GM12875 (cell line): ENCODE measurements around the gene ASCC1.

Experiments used
- H3K4me3 ChIP-seq: one replicate; pipeline ENCODE4 v1.5.1; 2011; ENCODE audit warnings: low read depth, low read length, control low read depth
- TF ChIP-seq, protein P1 (sequence below): IDR thresholded peaks from 2 replicates; pipeline ENCODE4 v1.5.1; 2011; ENCODE audit warnings: low read depth, mild to moderate bottlenecking, control low read depth, inconsistent platforms, low read length, moderate library complexity, borderline replicate concordance; ENCODE audit not compliant: insufficient read depth

Gene ASCC1

DNA sequence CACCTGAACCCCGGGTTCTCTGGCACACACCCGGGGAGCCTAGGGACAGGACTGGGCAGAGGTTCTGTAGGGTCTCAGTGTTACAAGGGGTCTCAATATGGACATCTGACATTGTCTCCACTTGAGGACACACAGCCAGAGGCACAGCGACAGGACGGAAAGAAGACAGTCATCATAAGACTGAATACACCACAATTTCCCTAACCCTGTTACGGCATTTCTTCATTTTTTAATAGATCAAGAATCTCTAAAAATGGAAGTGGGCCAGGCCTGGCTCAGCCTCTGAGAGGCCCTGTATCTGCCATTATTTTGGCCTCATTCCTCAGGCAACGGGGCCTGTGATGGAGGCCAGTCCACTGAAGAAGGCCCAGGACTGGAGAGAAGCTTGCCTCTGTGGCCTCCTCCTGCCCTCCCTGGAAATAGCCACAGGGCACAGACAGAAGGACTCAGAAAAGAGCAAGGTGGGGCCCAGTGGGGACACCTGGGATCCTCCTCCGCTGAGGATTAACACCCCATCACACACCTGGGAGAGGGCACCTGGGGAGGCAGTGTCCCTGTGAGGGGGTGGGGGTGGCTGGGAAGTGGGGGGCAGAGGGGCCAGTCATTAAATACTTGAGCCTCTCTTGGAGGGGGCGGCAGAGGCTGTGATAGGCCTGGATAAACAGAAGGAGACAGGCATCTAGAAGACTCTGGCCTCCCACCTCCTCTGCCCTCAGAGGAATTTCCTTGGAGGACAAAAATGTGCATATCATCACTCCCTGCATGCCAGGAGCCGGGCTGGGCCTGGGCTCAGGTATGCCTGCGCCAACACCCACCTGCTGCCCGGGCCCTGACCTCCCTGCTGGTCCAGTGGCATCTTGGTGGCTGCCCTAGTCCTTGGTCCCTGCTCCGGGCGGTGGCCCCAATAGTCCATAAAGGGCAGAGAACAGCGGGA, 135.8 kb downstream of the ASCC1 start:
- H3K4me3 ChIP-seq = no peak overlapping the region
- TF ChIP-seq, protein P1, sequence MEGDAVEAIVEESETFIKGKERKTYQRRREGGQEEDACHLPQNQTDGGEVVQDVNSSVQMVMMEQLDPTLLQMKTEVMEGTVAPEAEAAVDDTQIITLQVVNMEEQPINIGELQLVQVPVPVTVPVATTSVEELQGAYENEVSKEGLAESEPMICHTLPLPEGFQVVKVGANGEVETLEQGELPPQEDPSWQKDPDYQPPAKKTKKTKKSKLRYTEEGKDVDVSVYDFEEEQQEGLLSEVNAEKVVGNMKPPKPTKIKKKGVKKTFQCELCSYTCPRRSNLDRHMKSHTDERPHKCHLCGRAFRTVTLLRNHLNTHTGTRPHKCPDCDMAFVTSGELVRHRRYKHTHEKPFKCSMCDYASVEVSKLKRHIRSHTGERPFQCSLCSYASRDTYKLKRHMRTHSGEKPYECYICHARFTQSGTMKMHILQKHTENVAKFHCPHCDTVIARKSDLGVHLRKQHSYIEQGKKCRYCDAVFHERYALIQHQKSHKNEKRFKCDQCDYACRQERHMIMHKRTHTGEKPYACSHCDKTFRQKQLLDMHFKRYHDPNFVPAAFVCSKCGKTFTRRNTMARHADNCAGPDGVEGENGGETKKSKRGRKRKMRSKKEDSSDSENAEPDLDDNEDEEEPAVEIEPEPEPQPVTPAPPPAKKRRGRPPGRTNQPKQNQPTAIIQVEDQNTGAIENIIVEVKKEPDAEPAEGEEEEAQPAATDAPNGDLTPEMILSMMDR = no peak

DNA sequence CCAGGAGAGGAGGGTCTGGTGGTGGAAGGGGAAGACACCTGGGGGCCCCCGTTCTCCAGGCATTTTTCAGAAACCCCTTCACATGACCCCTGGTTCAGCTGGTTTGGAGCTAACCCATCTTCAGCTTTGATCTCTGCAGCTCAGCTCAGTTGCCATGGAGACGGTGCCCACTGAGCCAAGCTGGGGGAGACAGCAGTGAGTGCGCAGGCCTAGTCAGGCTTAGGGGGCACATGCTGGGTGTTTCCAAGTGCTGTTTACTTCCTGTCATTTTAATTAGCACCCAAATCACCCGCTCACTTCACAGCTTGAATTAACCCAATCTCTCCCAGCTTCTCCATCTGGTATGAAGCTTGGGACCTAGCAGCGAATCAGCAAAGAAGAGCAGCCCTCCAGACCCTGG, 136.7 kb downstream of the ASCC1 start:
- TF ChIP-seq, protein P1 = no peak

DNA sequence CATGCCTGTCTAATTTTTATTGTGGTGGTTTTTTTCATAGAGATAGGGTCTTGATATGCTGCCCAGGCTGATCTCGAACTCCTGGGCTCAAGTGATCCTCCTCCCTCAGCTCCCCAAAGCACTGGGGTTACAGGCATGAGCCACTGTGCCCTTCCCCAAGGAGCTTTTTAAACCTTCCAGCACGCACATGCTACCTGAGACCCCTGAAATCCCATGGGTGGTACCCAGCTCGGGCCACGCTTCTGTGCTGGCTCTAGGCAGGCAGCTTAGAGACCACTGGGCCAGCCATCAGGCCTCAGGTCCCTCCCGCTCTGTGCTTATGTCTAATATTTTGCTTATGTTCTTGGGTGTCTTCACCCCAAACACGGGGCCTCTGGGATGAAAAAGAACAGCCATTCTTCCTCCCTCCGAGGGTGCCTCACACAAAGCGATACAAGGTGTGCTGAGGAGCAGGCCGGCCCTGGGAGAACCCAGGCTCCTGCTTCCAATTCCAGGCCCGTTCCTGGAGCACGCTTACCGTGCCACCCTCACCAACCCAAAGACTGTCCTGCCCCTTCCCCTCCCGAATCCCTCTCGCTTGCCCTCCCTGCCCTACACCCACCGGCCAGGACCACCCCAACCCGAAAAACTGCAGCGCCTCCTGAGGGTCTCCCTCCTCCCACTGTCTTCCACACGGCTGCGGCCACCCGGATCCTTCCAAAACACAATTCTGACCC, 138.6 kb downstream of the ASCC1 start:
- TF ChIP-seq, protein P1 = no peak

More for the DNA sequence above, 136.7 kb downstream of the ASCC1 start:
- no peak overlapping the region for H3K4me3 ChIP-seq

DNA sequence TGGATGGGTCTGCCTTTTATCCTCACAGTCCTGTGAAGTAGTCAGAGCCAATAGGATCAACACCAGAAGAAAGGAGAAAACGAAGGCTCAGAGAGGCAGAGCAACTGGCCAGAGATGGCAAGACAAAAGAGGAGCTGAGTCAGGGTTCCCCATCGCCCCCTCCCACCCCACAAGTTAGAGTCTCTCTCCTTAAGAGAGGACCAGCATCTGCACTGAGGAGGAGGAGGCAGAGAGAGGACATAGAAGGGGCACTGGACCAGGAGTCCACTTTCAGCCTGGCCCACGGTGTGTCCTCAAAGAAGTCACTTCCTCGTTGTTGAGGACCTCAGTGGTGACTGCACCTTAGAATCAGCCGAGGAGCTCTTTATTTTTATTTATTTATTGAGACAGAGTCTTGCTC, 139.3 kb downstream of the ASCC1 start:
- TF ChIP-seq, protein P1 = no peak
- H3K4me3 ChIP-seq = no peak overlapping the region

More for the DNA sequence above, 138.6 kb downstream of the ASCC1 start:
- no peak overlapping the region for H3K4me3 ChIP-seq

DNA sequence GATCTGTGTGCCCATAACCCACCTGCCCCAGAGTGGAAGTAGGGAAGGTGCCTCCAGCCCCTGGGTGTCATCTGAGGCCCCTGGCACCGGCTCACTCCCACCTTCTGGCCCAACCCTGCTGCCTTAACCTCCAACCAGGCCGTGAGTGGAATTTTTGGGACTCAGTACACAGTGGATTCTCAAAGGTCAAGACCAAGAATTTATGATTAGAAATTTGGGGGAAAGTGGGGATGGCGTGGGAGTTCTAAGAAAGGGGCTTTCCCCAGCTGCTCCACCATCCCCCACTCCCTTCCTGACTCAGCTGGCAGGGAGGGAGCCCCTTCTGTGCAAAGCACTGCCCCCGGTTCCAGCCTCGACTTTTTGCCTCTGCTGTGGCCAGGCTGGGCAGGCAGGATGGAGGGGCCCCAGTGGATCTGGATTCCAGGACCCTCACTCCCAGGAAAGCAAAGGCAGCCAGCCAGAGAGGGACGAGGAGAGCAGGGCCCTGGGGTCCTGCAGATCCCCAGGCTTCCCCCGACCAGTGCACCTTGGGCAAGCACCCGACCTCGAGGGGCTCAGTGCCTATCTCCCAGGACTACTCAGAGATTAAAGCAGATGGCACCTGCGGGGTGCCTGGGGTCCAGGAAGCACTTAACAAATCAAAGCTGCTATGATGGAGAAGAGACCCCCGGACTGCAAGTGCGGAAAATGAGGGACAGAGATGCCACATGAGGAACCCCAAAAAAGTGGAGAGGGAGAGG, 140.5 kb downstream of the ASCC1 start:
- H3K4me3 ChIP-seq = no peak overlapping the region
- TF ChIP-seq, protein P1 = no peak

DNA sequence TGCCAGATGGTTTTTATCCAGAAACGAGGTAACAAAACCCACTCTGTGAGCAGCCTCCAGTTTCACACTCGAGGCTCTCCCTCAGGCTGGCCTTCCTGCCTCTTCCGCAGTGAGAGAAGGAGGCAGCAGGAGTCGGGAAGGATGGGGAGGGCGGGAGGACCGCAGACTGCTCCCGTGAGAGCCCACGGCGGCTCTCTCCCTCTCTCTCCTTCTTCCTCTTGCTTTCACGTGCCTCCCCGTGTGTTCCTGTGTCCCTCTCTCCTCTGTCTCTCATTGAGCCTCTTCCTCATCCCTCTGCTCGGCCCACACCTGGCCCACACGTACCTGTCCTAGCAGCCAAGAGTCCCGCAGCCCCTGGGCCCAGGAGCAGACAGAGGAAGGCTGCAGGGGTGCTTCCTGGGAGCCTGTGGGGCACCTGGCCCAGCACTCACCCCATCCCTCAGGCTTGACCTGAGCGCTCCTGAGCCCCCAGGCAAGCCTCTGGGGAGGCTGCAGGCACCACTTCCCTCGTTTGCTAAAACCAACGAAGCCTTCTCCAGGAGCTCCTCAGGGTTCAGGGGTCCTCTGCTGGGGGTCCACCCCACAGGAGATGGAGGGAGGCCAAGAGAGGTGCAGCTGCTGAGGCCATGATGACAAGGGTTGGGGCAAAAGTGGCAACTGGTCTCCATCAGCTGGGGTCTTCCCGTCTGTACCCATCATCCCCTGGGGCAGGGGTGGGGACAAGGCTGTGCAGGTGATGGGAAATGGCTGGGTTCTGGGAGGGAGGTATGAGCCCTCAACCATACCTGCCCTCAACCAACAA, 141.3 kb downstream of the ASCC1 start:
- no peak overlapping the region for H3K4me3 ChIP-seq

More for the DNA sequence above, 141.3 kb downstream of the ASCC1 start:
- TF ChIP-seq, protein P1 = no peak
